Measurements from ENCODE around the gene CPZ.

DNA sequence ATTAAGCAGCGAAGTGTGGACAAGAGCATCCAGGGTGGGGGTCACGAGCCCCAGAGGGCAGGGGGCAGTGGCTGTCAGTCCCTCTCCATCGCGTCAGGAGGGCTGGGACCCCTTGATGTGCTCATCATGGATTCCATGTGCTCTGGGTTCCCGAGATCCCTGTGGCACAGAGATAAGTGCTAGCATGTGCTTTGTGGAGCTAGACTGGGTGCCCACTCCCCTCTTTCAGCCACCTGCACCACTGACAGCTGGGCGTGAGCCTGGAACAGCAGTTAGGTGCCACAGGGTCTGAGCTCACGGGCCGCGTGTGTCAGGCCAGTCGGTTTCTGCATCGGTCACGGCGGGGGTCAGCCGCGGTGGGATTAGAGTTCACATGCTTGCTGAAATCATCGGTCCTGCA is 24.3 kb downstream of the CPZ start:
- TF ChIP-seq FOXM1 (IDR thresholded peaks at IDR 0.05; ENCODE audit: borderline replicate concordance, low read depth) = no peak
- no peak for TF ChIP-seq CREB1 (IDR thresholded peaks at IDR 0.05; ENCODE audit: low read depth)
- TF ChIP-seq RAD21 (IDR thresholded peaks at IDR 0.05; ENCODE audit: low read depth) = no peak
- no peak for TF ChIP-seq TEAD4 (IDR thresholded peaks at IDR 0.05)
- no peak for TF ChIP-seq YY1 (IDR thresholded peaks at IDR 0.05; ENCODE audit: low read depth)
- no peak for TF ChIP-seq MAX (IDR thresholded peaks at IDR 0.05)
- TF ChIP-seq EP300 (IDR thresholded peaks at IDR 0.05; ENCODE audit: borderline replicate concordance) = no peak
- no peak for TF ChIP-seq TCF12 (IDR thresholded peaks at IDR 0.05; ENCODE audit: low read depth)
- no peak for TF ChIP-seq TAF1 (IDR thresholded peaks at IDR 0.05; ENCODE audit: low read depth)
- no peak for TF ChIP-seq CEBPB (IDR thresholded peaks at IDR 0.05)
- no peak for TF ChIP-seq REST (IDR thresholded peaks at IDR 0.05; ENCODE audit: low read depth)

All from Ishikawa (cell line).